Measurements from ENCODE around the gene TNFSF13.
"Not testable (repeated sequence)": the region's sequence is repeated elsewhere in the genome, so short reads cannot be mapped to it uniquely, and the experiment has no call there.

Gene TNFSF13

GRCh38 chr17:7592422-7593021 lies 34.0 kb downstream of the TNFSF13 start:
- no peak for DNase-seq

GRCh38 chr17:7593296-7593695 lies 34.7 kb downstream of the TNFSF13 start:
- DNase-seq, result no peak

- not testable (repeated sequence) for DNase-seq
These were observed 39.0 kb downstream of the TNFSF13 start for GRCh38 chr17:7597561-7597960.

GRCh38 chr17:7606280-7606679 lies 47.7 kb downstream of the TNFSF13 start:
- DNase-seq, result no peak

- no peak for DNase-seq
These were observed 52.1 kb downstream of the TNFSF13 start for GRCh38 chr17:7610641-7611040.

Measured in activated CD4-positive, alpha-beta T cell treated with anti-CD3 and anti-CD28 coated beads, Interleukin-10, Interleukin-2, amounts not matched to agents 100 ng/mL and 50 ng/mL, durations not matched to agents 16 hours and 8 hours (primary cell).